ENCODE data around the gene TEX36. TPM values are rescaled to one million over a fixed set of nuclear protein-coding genes. Genes with fewer than 3 reads are reported as not detected.

The TEX36 gene
- total RNA-seq, 1 donor from 2014 or later = not detected

DNA sequence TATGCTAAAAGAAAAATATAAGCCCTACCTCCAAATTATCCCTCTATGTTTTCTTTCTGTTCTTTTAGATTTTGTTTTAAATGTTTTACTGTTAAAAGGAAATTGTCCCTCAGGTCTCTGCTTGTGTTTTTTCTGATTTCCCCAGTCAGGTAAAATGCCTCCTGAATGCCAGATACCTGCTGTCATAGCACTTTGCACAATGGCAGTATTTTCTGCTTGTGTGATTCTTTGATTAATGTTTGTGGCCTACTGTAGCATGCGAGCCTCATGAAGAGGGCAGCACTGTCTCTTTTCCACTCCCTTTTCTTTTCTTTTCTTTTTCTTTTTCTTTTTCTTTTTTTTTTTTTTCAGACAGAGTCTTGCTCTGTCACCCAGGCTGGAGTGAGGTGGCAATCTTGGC, 71.2 kb downstream of the TEX36 start:
- DNase-seq (ENCODE audit: low read depth) = no peak
- Histone ChIP-seq H3K27me3 (ENCODE audit: control insufficient read depth, insufficient read depth, low read length) (no peaks in the 10 kb centered on the region), H3K4me3 (ENCODE audit: low read depth, low read length) (no peak overlapping the region), H3K36me3 (ENCODE audit: control insufficient read depth, insufficient read depth, low read length) (no peaks in the 10 kb centered on the region)
- TF ChIP-seq, protein P1, sequence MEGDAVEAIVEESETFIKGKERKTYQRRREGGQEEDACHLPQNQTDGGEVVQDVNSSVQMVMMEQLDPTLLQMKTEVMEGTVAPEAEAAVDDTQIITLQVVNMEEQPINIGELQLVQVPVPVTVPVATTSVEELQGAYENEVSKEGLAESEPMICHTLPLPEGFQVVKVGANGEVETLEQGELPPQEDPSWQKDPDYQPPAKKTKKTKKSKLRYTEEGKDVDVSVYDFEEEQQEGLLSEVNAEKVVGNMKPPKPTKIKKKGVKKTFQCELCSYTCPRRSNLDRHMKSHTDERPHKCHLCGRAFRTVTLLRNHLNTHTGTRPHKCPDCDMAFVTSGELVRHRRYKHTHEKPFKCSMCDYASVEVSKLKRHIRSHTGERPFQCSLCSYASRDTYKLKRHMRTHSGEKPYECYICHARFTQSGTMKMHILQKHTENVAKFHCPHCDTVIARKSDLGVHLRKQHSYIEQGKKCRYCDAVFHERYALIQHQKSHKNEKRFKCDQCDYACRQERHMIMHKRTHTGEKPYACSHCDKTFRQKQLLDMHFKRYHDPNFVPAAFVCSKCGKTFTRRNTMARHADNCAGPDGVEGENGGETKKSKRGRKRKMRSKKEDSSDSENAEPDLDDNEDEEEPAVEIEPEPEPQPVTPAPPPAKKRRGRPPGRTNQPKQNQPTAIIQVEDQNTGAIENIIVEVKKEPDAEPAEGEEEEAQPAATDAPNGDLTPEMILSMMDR (IDR thresholded peaks at IDR 0.05; ENCODE audit: insufficient read depth, low read length, severe bottlenecking) = no peak
- FAIRE-seq = no peak

DNA sequence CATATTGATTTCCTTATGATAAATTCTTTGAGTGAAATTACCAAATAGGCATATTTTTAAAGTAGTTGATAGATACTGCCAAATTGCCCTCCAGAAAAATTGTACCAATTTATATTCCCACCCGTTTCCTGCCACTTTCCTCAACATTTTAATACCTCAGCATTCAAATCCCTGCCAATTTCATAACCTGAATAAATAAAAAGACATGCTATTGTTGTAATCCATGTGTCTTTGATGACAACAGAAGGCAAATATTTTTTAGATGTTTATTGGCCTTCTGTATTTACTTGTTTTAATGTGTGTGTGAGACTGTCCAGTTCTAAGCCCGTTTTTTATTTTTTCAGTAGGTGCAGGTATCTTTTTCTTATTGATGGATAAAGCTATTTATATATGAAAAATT, 71.7 kb downstream of the TEX36 start:
- FAIRE-seq (no peak), DNase-seq (ENCODE audit: low read depth) (no peak)
- TF ChIP-seq, protein P1 (IDR thresholded peaks at IDR 0.05; ENCODE audit: insufficient read depth, low read length, severe bottlenecking) = no peak
- H3K27me3 ChIP-seq (ENCODE audit: control insufficient read depth, insufficient read depth, low read length) = no peaks in the 10 kb centered on the region
- H3K4me3 ChIP-seq (ENCODE audit: low read depth, low read length) = no peak overlapping the region
- H3K36me3 ChIP-seq (ENCODE audit: control insufficient read depth, insufficient read depth, low read length) = no peaks in the 10 kb centered on the region

DNA sequence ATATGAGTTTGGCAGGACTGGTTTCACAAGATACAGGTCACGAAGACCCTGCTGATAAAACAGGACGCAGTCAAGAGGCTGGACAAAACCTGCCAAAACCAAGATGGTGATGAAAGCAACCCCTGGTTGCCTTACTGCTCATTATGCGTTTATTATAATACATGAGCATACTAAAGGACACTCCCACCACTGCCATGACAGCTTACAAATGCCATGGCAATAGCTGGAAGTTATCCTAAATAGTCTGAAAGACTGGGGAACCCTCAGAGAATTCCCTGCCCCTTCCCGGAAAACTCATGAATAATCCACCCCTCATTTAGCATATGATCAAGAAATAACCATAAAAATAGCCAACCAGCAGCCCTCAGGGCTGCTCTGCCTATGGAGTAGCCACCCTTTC, 73.1 kb downstream of the TEX36 start:
- DNase-seq (ENCODE audit: low read depth) = no peak
- no peaks in the 10 kb centered on the region for H3K27me3 ChIP-seq (ENCODE audit: control insufficient read depth, insufficient read depth, low read length)
- no peaks in the 10 kb centered on the region for H3K36me3 ChIP-seq (ENCODE audit: control insufficient read depth, insufficient read depth, low read length)
- FAIRE-seq = no peak
- TF ChIP-seq, protein P1 (IDR thresholded peaks at IDR 0.05; ENCODE audit: insufficient read depth, low read length, severe bottlenecking) = no peak
- H3K4me3 ChIP-seq (ENCODE audit: low read depth, low read length) = no peak overlapping the region

DNA sequence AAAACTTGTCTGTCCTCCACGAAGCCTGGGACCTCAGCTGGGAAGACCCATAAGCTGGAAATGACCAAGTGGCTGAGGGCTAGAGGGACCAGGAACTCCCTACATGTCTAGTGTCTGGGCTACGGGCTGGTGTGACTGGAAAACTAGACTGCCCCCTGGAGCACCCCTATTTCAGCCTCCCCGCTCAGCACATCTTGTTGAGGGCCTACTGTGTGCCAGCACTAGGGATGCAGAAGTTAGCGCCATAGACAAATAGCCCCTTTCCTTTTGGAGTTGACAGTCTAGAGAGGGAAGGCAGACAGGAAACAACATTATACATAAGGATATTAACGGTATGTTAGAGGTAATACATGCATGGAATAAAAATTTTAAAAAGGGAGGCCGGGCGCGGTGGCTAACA, 74.5 kb downstream of the TEX36 start:
- no peak for FAIRE-seq

DNA sequence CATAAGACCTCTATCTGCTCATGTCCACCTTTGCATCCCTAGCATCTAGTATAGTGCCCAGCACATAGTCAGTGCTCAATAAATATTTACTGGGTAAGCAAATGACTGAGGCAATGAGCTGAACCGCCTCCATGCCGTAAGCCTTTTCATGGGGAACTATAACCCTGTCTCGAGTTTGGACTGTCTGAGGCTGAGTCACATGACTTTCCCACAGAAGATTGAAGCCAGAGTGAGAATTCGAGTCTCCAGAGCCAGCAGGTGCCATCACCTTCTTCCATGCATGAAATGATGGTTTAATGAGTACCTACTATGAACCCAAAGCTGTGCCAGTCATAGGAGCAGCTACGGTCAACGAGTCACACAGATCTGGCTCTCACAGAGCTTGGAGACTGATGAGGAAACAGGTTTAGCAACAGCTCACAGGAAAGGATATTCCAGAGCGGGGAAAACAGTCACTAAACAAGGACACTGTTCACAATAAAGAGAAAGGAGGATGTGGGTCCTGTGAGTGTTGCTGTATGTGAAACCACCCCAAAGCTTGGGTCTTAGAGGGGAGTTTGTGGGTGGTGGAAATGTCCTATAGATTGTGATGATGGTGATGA, 75.2 kb downstream of the TEX36 start:
- TF ChIP-seq, protein P1 (IDR thresholded peaks at IDR 0.05; ENCODE audit: insufficient read depth, low read length, severe bottlenecking) = no peak
- Histone ChIP-seq H3K36me3 (ENCODE audit: control insufficient read depth, insufficient read depth, low read length) (no peaks in the 10 kb centered on the region), H3K27me3 (ENCODE audit: control insufficient read depth, insufficient read depth, low read length) (no peaks in the 10 kb centered on the region), H3K4me3 (ENCODE audit: low read depth, low read length) (no peak overlapping the region)
- DNase-seq (ENCODE audit: low read depth) = peak; percentile 13
- no peak for FAIRE-seq

More for the DNA sequence above, 74.5 kb downstream of the TEX36 start:
- DNase-seq (ENCODE audit: low read depth) = no peak
- no peak overlapping the region for H3K4me3 ChIP-seq (ENCODE audit: low read depth, low read length)
- H3K27me3 ChIP-seq (ENCODE audit: control insufficient read depth, insufficient read depth, low read length) = no peaks in the 10 kb centered on the region
- H3K36me3 ChIP-seq (ENCODE audit: control insufficient read depth, insufficient read depth, low read length) = no peaks in the 10 kb centered on the region
- TF ChIP-seq, protein P1 (IDR thresholded peaks at IDR 0.05; ENCODE audit: insufficient read depth, low read length, severe bottlenecking) = no peak

DNA sequence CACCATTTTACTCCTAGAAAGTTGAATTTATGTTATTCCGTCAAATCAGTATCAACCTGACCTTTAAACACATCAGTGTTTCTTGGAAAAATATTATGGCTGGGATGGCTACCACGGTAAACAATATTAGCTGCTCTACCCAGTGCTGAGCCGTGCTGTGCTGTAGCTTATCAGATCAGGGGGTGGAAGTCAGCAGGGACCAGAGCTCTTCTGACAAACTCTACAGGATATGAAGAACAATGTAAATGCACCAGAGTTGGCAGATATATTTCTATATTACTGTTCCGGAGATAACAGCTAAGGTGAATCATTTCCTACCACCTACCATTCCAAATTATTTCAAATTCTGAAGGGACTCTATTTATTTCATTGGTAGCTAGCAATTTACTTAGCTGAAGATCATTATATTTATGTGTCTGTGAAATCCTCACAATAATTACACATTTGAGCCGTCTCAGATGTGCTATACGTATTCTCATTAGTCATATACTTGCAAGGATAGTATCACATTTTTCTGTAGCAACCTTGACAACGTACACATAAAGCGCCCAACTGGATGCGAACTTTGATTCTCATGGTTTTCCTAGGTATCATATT, 76.5 kb downstream of the TEX36 start:
- FAIRE-seq = no peak
- Histone ChIP-seq H3K36me3 (ENCODE audit: control insufficient read depth, insufficient read depth, low read length) (no peaks in the 10 kb centered on the region), H3K4me3 (ENCODE audit: low read depth, low read length) (no peak overlapping the region), H3K27me3 (ENCODE audit: control insufficient read depth, insufficient read depth, low read length) (no peaks in the 10 kb centered on the region)
- no peak for DNase-seq (ENCODE audit: low read depth)
- TF ChIP-seq, protein P1 (IDR thresholded peaks at IDR 0.05; ENCODE audit: insufficient read depth, low read length, severe bottlenecking) = no peak

Measured in bronchial epithelial cell (primary cell).